HepG2 (cell line): Measurements from ENCODE around the gene LLGL2. TPM values are rescaled to one million over a fixed set of nuclear protein-coding genes. Genes with fewer than 3 reads are reported as not detected.
A peak's percentile ranks its signal among the peaks of the same experiment; 100 is the strongest.

Source experiments
- AHR ChIP-seq: IDR thresholded peaks from 2 replicates; pipeline ENCODE4 v1.6.1; 2018; ENCODE audit warnings: missing genetic modification reagents, missing compliant biosample characterization
- ATF6 ChIP-seq: sonication (generic); formaldehyde crosslinking; conservative IDR thresholded peaks from 2 replicates; pipeline ENCODE4 v1.4.0; 2020; ENCODE audit warnings: missing genetic modification reagents
- CSRNP1 ChIP-seq: sonication (generic); formaldehyde crosslinking; IDR thresholded peaks from 2 replicates; pipeline ENCODE4 v1.8.1; 2023; ENCODE audit warnings: mild to moderate bottlenecking, missing genetic modification reagents
- GPN1 ChIP-seq: sonication (generic); formaldehyde crosslinking; IDR thresholded peaks from 2 replicates; pipeline ENCODE4 v1.5.1; 2020; ENCODE audit warnings: missing genetic modification reagents, borderline replicate concordance
- IKZF4 ChIP-seq: sonication (generic); formaldehyde crosslinking; IDR thresholded peaks from 2 replicates; pipeline ENCODE4 v1.5.1; 2020; ENCODE audit warnings: borderline replicate concordance, mild to moderate bottlenecking, low read depth, missing genetic modification reagents; ENCODE audit errors: not compliant biosample characterization
- ISX ChIP-seq: sonication (generic); formaldehyde crosslinking; conservative IDR thresholded peaks from 2 replicates; pipeline ENCODE4 v1.5.0; 2020; ENCODE audit warnings: missing genetic modification reagents
- JUND ChIP-seq: sonication (generic); formaldehyde crosslinking; IDR thresholded peaks from 2 replicates; pipeline ENCODE4 v1.8.0; 2022; ENCODE audit warnings: mild to moderate bottlenecking, missing genetic modification reagents
- MED8 ChIP-seq: sonication (generic); formaldehyde crosslinking; IDR thresholded peaks from 2 replicates; pipeline ENCODE4 v1.8.1; 2023; ENCODE audit warnings: mild to moderate bottlenecking, missing genetic modification reagents; ENCODE audit not compliant: insufficient replicate concordance
- MTF1 ChIP-seq: sonication (generic); formaldehyde crosslinking; IDR thresholded peaks from 2 replicates; pipeline ENCODE4 v1.5.0; 2020; ENCODE audit warnings: missing genetic modification reagents
- MXI1 ChIP-seq: IDR thresholded peaks from 3 replicates; pipeline ENCODE4 v1.6.1; 2012; ENCODE audit warnings: low read depth, low read length, inconsistent platforms, borderline replicate concordance
- RXRA ChIP-seq: sonication (generic); formaldehyde crosslinking; IDR thresholded peaks from 2 replicates; pipeline ENCODE4 v1.5.1; 2020; ENCODE audit warnings: missing genetic modification reagents
- SMC3 ChIP-seq: IDR thresholded peaks from 2 replicates; pipeline ENCODE4 v1.6.1; 2011; ENCODE audit warnings: low read length, improper control_type of control experiment
- U2AF2 ChIP-seq: fragments of 200-400 bp; formaldehyde crosslinking; IDR thresholded peaks from 2 replicates; pipeline ENCODE4 v1.6.1; 2017; ENCODE audit warnings: low read depth, mild to moderate bottlenecking, low read length
- ZBTB21 ChIP-seq: sonication (generic); formaldehyde crosslinking; IDR thresholded peaks from 2 replicates; pipeline ENCODE4 v1.4.0; 2020; ENCODE audit warnings: missing genetic modification reagents
- ZBTB33 ChIP-seq: sonication (generic); formaldehyde crosslinking; IDR thresholded peaks from 2 replicates; pipeline ENCODE4 v1.4.0; 2020; ENCODE audit warnings: missing genetic modification reagents
- ZC3H13 ChIP-seq: sonication (generic); formaldehyde crosslinking; IDR thresholded peaks from 2 replicates; pipeline ENCODE4 v1.8.1; 2023; ENCODE audit warnings: mild to moderate bottlenecking, missing genetic modification reagents, moderate library complexity
- ZNF251 ChIP-seq: sonication (generic); formaldehyde crosslinking; IDR thresholded peaks from 2 replicates; pipeline ENCODE4 v1.9.0; 2021; ENCODE audit warnings: mild to moderate bottlenecking, missing genetic modification reagents
- ZNF44 ChIP-seq: sonication (generic); formaldehyde crosslinking; IDR thresholded peaks from 2 replicates; pipeline ENCODE4 v1.5.1; 2020; ENCODE audit warnings: mild to moderate bottlenecking, missing genetic modification reagents
- ZNF460 ChIP-seq: sonication (generic); formaldehyde crosslinking; IDR thresholded peaks from 2 replicates; pipeline ENCODE4 v1.5.1; 2020; ENCODE audit warnings: missing genetic modification reagents, mild to moderate bottlenecking, borderline replicate concordance
- ZNF547 ChIP-seq: sonication (generic); formaldehyde crosslinking; IDR thresholded peaks from 2 replicates; pipeline ENCODE4 v1.5.1; 2020; ENCODE audit warnings: mild to moderate bottlenecking, missing genetic modification reagents
- ZNF557 ChIP-seq: sonication (generic); formaldehyde crosslinking; IDR thresholded peaks from 2 replicates; pipeline ENCODE4 v1.4.0; 2020; ENCODE audit warnings: missing genetic modification reagents
- ZNF629 ChIP-seq: sonication (generic); formaldehyde crosslinking; conservative IDR thresholded peaks from 2 replicates; pipeline ENCODE4 v1.5.0; 2020; ENCODE audit warnings: missing genetic modification reagents
- ZNF724P ChIP-seq: sonication (generic); formaldehyde crosslinking; IDR thresholded peaks from 2 replicates; pipeline ENCODE4 v1.8.0; 2022; ENCODE audit warnings: missing genetic modification reagents, borderline replicate concordance
- polyA plus RNA-seq, 8 experiments: library from polyadenylated mRNA; depleted of rRNA in 3 of 8; stranded (reverse) in 7 of 8; unstranded in 1 of 8; fragments of >200 nt; fragmentation: Illumina TruSeq in 4 of 8; extraction: Trizol in 4 of 8; gene quantifications; 2 replicates each; pipeline versions ENCODE4 v1.2.1 to v1.2.3, GENCODE V29; 2011 to 2016; ENCODE audit warnings: low read depth in 4 of 8, missing spikeins in 1 of 8, mixed read lengths in 1 of 8; ENCODE audit not compliant: insufficient read depth in 1 of 8
- total RNA-seq, 5 experiments: library from RNA; depleted of rRNA; stranded (reverse); fragments of >200 nt; fragmentation: Illumina TruSeq; extraction: Trizol; gene quantifications; 2 replicates each; pipeline ENCODE4 v1.2.3, GENCODE V29; 2016; ENCODE audit warnings: low read depth in 1 of 5
- TF ChIP-seq, protein P1 (sequence below): IDR thresholded peaks from 2 replicates; pipeline ENCODE4 v1.6.1; 2016; ENCODE audit warnings: missing genetic modification reagents, missing compliant biosample characterization

Gene LLGL2
- total and polyA plus RNA-seq, 2 of the 13 experiments (the other 11 are each of a cell fraction or from before 2014, with no cell fraction given): 83.0 to 86.7 TPM

- TF ChIP-seq CSRNP1 (CRISPR knock-in tag) (peak; percentile 62; the same call in 1 of the 2 replicates), SMC3 (peak; percentile 40; the same call in 1 of the 2 replicates), ZNF251 (CRISPR knock-in tag) (peak; percentile 84; the same call in 1 of the 2 replicates), MED8 (CRISPR knock-in tag) (peak; percentile 80), ZNF629 (CRISPR knock-in tag) (peak; percentile 47; the same call in 1 of the 2 replicates), ZNF44 (peak; percentile 99), AHR (CRISPR knock-in tag) (peak; percentile 97), U2AF2 (0 out of 2 replicates have a peak, but pooled peaks have one; percentile 54), RXRA (CRISPR knock-in tag) (no peak; the same call in 1 of the 2 replicates), MTF1 (peak; percentile 67; the same call in 1 of the 2 replicates), ZNF557 (CRISPR knock-in tag) (peak; percentile 72; the same call in 1 of the 2 replicates), ZNF460 (peak; percentile 21; the same call in 1 of the 2 replicates), ZNF724P (peak; percentile 97), MXI1 (peak; percentile 96), GPN1 (CRISPR knock-in tag) (peak; percentile 93; the same call in 1 of the 2 replicates), ISX (CRISPR knock-in tag) (no peak; the same call in 1 of the 2 replicates), ZBTB33 (peak; percentile 80), ZBTB21 (0 out of 2 replicates have a peak, but pooled peaks have one; percentile 15), ZNF547 (CRISPR knock-in tag) (peak; percentile 99), ATF6 (CRISPR knock-in tag) (peak; percentile 96; the same call in 1 of the 2 replicates), IKZF4 (peak; percentile 95), ZC3H13 (peak; percentile 73), JUND (CRISPR knock-in tag) (0 out of 2 replicates have a peak, but pooled peaks have one; percentile 30)
- TF ChIP-seq, protein P1, sequence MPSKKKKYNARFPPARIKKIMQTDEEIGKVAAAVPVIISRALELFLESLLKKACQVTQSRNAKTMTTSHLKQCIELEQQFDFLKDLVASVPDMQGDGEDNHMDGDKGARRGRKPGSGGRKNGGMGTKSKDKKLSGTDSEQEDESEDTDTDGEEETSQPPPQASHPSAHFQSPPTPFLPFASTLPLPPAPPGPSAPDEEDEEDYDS (CRISPR knock-in tag): no peak; the same call in 1 of the 2 replicates
Measured at GRCh38 chr17:75515496-75516254, 9.8 kb upstream of the LLGL2 start, which contains the start of gene CASKIN2 (continued).
